UCSD-AML1 (cell line): ENCODE results near the gene BCAR3.

Experiments used
- DNase-seq: peaks from one replicate; lab custom pipeline; 2025; ENCODE audit not compliant: unreplicated experiment; lab: John Stamatoyannopoulos, UW

The BCAR3 gene

GRCh38 chr1:93516164-93516563, 165.5 kb downstream of the BCAR3 start:
- DNase-seq, result no peak
